H1 (cell line): ENCODE data around the gene TMCC1. TPM values are rescaled to one million over a fixed set of nuclear protein-coding genes. Genes with fewer than 3 reads are reported as not detected.

Experiments used
- CTCF ChIA-PET: fragments of 300-600 bp; sonication (Branson Sonifier 250); formaldehyde crosslinking; loops from one replicate; lab custom pipeline; 2021; ENCODE audit not compliant: partially characterized antibody; lab: Charles Lee
- POLR2A ChIA-PET: fragments of 300-600 bp; sonication (Branson Sonifier 250); formaldehyde crosslinking; loops from one replicate; lab custom pipeline; 2021; ENCODE audit warnings: inconsistent platforms; ENCODE audit not compliant: partially characterized antibody; lab: Charles Lee
- DNase-seq, 2 experiments: peaks; one replicate each; pipeline versions ENCODE4 v3.0.0 to v3.0.0-alpha.2; 2010 to 2022; ENCODE audit warnings: low spot score in 2 of 2, low read depth in 1 of 2, mixed read lengths in 1 of 2
- FAIRE-seq: peaks from 2 replicates; lab custom pipeline; 2011; peaks lifted over from hg19 to GRCh38; lab: Jason Lieb, UNC
- H2AFZ ChIP-seq: 2 replicates; pipeline ENCODE4 v1.8.1; 2012; ENCODE audit warnings: low read length, inconsistent platforms
- H2AK5ac ChIP-seq: 2 replicates; pipeline ENCODE4 v1.6.1; 2013; ENCODE audit warnings: low read depth, low read length
- H2BK120ac ChIP-seq: replicated peaks from 2 replicates; pipeline ENCODE3; 2013; ENCODE audit warnings: low read depth, low read length, inconsistent platforms
- H2BK12ac ChIP-seq: 2 replicates; pipeline ENCODE4 v1.6.1; 2013; ENCODE audit warnings: low read depth, low read length
- H2BK15ac ChIP-seq: 2 replicates; pipeline ENCODE4 v1.6.1; 2013; ENCODE audit warnings: low read length
- H2BK20ac ChIP-seq: 2 replicates; pipeline ENCODE4 v1.6.1; 2013; ENCODE audit warnings: low read length
- H2BK5ac ChIP-seq: 2 replicates; pipeline ENCODE4 v1.6.1; 2013; ENCODE audit warnings: low read depth, low read length
- H3K14ac ChIP-seq: 2 replicates; pipeline ENCODE4 v1.6.1; 2013; ENCODE audit warnings: inconsistent platforms; ENCODE audit not compliant: insufficient read length
- H3K18ac ChIP-seq: 2 replicates; pipeline ENCODE4 v1.6.1; 2013; ENCODE audit warnings: low read length; ENCODE audit errors: extremely low read depth
- H3K23ac ChIP-seq: 2 replicates; pipeline ENCODE4 v1.6.1; 2013; ENCODE audit warnings: inconsistent platforms; ENCODE audit not compliant: insufficient read length
- H3K23me2 ChIP-seq: 2 replicates; pipeline ENCODE4 v1.6.1; 2013; ENCODE audit warnings: low read depth, low read length
- H3K27ac ChIP-seq: 2 replicates; pipeline ENCODE4 v1.6.1; 2011; ENCODE audit warnings: low read depth, low read length, inconsistent platforms
- H3K27me3 ChIP-seq, 4 experiments: replicated peaks in 1 of 4; 1 replicate in 1 of 4; 2 replicates in 3 of 4; pipeline versions ENCODE4 v1.6.1 to v1.8.1; 2011 to 2013; ENCODE audit warnings: low read length in 3 of 4, mild to moderate bottlenecking in 3 of 4, inconsistent platforms in 2 of 4, mixed read lengths in 2 of 4, moderate library complexity in 1 of 4; ENCODE audit not compliant: control insufficient read depth in 3 of 4, insufficient read depth in 3 of 4; ENCODE audit errors: extremely low read depth in 1 of 4
- H3K36me3 ChIP-seq, 4 experiments: 2 replicates each; pipeline versions ENCODE4 v1.6.1 to v1.8.1; 2011 to 2013; ENCODE audit warnings: mild to moderate bottlenecking in 4 of 4, low read length in 3 of 4, moderate library complexity in 2 of 4, control low read depth in 1 of 4, inconsistent platforms in 1 of 4; ENCODE audit not compliant: insufficient read depth in 4 of 4, control insufficient read depth in 2 of 4
- H3K4ac ChIP-seq: replicated peaks from 2 replicates; pipeline ENCODE3; 2013; ENCODE audit warnings: low read length, low read depth, mixed read lengths, inconsistent platforms; ENCODE audit not compliant: insufficient read length
- H3K4me1 ChIP-seq, 4 experiments: replicated peaks in 1 of 4; 1 replicate in 1 of 4; 2 replicates in 3 of 4; pipeline versions ENCODE4 v1.6.1 to v1.8.1; 2011 to 2013; ENCODE audit warnings: low read length in 3 of 4, inconsistent platforms in 2 of 4, mixed read lengths in 1 of 4; ENCODE audit not compliant: insufficient read depth in 4 of 4, control insufficient read depth in 3 of 4
- H3K4me2 ChIP-seq, 2 experiments: 2 replicates each; pipeline versions ENCODE4 v1.6.1 to v1.8.1; 2011 to 2013; ENCODE audit warnings: low read depth in 2 of 2, low read length in 2 of 2, control low read depth in 1 of 2, inconsistent platforms in 1 of 2, mild to moderate bottlenecking in 1 of 2; ENCODE audit not compliant: insufficient read depth in 1 of 2
- H3K4me3 ChIP-seq, 4 experiments: fragments of 200-600, 300-600 bp in 1 of 4; sonication (generic), shearing (Covaris generic), sonication (Bioruptor Twin) in 1 of 4; 2 replicates each; pipeline versions ENCODE4 v1.5.1 to v1.8.1; 2011 to 2016; ENCODE audit warnings: low read length in 4 of 4, low read depth in 3 of 4, control low read depth in 2 of 4, inconsistent platforms in 2 of 4, mild to moderate bottlenecking in 2 of 4, mixed read lengths in 1 of 4, moderate library complexity in 1 of 4; ENCODE audit not compliant: insufficient read depth in 2 of 4; ENCODE audit errors: extremely low read depth in 1 of 4
- H3K56ac ChIP-seq: replicated peaks from 2 replicates; pipeline ENCODE3; 2013; ENCODE audit warnings: low read depth, mild to moderate bottlenecking, mixed read lengths, low read length, inconsistent platforms; ENCODE audit not compliant: insufficient read length
- H3K79me1 ChIP-seq: 2 replicates; pipeline ENCODE4 v1.6.1; 2013; ENCODE audit warnings: low read depth, low read length, control low read depth
- H3K79me2 ChIP-seq, 2 experiments: 2 replicates each; pipeline versions ENCODE4 v1.6.1 to v1.8.1; 2012 to 2013; ENCODE audit warnings: low read length in 2 of 2, mild to moderate bottlenecking in 2 of 2, inconsistent platforms in 1 of 2; ENCODE audit not compliant: insufficient read depth in 2 of 2, control insufficient read depth in 1 of 2
- H3K9ac ChIP-seq, 4 experiments: replicated peaks in 1 of 4; 1 replicate in 1 of 4; 2 replicates in 3 of 4; pipeline versions ENCODE4 v1.6.1 to v1.8.1; 2011 to 2013; ENCODE audit warnings: low read depth in 3 of 4, low read length in 3 of 4, control low read depth in 2 of 4, mild to moderate bottlenecking in 2 of 4, moderate library complexity in 2 of 4, inconsistent platforms in 1 of 4; ENCODE audit errors: extremely low read depth in 1 of 4
- H3K9me3 ChIP-seq, 2 experiments: 2 replicates each; pipeline versions ENCODE4 v1.6.1 to v1.8.1; 2012 to 2013; ENCODE audit warnings: mild to moderate bottlenecking in 2 of 2, moderate library complexity in 2 of 2, control low read depth in 1 of 2, inconsistent platforms in 1 of 2, low read depth in 1 of 2, low read length in 1 of 2, mixed read lengths in 1 of 2; ENCODE audit not compliant: insufficient read depth in 2 of 2
- H4K20me1 ChIP-seq, 2 experiments: replicated peaks in 1 of 2; 2 replicates each; pipeline versions ENCODE3 to v1.8.1; 2011 to 2013; ENCODE audit warnings: inconsistent platforms in 2 of 2, low read length in 2 of 2, mild to moderate bottlenecking in 1 of 2; ENCODE audit not compliant: insufficient read depth in 2 of 2, control insufficient read depth in 1 of 2
- H4K5ac ChIP-seq: 2 replicates; pipeline ENCODE4 v1.6.1; 2013; ENCODE audit warnings: low read length, low read depth, mixed read lengths, inconsistent platforms; ENCODE audit not compliant: insufficient read length
- H4K8ac ChIP-seq: 2 replicates; pipeline ENCODE4 v1.8.0; 2013; ENCODE audit warnings: mild to moderate bottlenecking, moderate library complexity, low read length, inconsistent platforms; ENCODE audit not compliant: insufficient read depth; ENCODE audit errors: extremely low read depth
- H4K91ac ChIP-seq: replicated peaks from 2 replicates; pipeline ENCODE3; 2013; ENCODE audit warnings: low read length, mixed read lengths, inconsistent platforms; ENCODE audit not compliant: insufficient read length
- ASH2L ChIP-seq: fragments of 200-600, 300-600 bp; sonication (generic); IDR thresholded peaks from one replicate; pipeline ENCODE4 v1.7.1; 2017; ENCODE audit warnings: low read length
- BACH1 ChIP-seq: IDR thresholded peaks from 2 replicates; pipeline ENCODE4 v1.6.1; 2012; ENCODE audit warnings: low read length, improper control_type of control experiment
- CBX5 ChIP-seq: fragments of 300-800, 300-1000 bp; sonication (generic); IDR thresholded peaks from 2 replicates; pipeline ENCODE4 v1.7.1; 2016; ENCODE audit warnings: antibody characterized with exemption, low read length, low read depth
- PHF8 ChIP-seq: fragments of 200-600 bp; sonication (generic); conservative IDR thresholded peaks from 2 replicates; pipeline ENCODE4 v1.7.1; 2012; ENCODE audit warnings: low read depth, mild to moderate bottlenecking, inconsistent platforms, low read length, moderate library complexity
- RXRA ChIP-seq: IDR thresholded peaks from 2 replicates; pipeline ENCODE4 v1.6.1; 2011; ENCODE audit warnings: low read depth, mild to moderate bottlenecking, low read length, moderate library complexity; ENCODE audit not compliant: insufficient read depth
- SRF ChIP-seq: IDR thresholded peaks from 2 replicates; pipeline ENCODE4 v1.6.1; 2011; ENCODE audit warnings: mild to moderate bottlenecking, low read depth, low read length, moderate library complexity
- TAF1 ChIP-seq: IDR thresholded peaks from 2 replicates; pipeline ENCODE4 v1.6.1; 2011; ENCODE audit warnings: mild to moderate bottlenecking, low read depth, low read length
- TAF7 ChIP-seq: optimal IDR thresholded peaks from 2 replicates; pipeline ENCODE3; 2011; ENCODE audit warnings: low read depth, mild to moderate bottlenecking, inconsistent platforms, low read length, moderate library complexity, borderline replicate concordance
- TEAD4 ChIP-seq: IDR thresholded peaks from 2 replicates; pipeline ENCODE4 v1.6.1; 2012; ENCODE audit warnings: low read depth, low read length, inconsistent platforms, mixed read lengths
- WGBS, 2 experiments: shearing (Covaris generic) in 1 of 2; methylation state at CpG; one replicate each; pipeline versions ENCODE4 v1.1.6 to v1.1.7; 2013 to 2015; ENCODE audit warnings: low lambda C conversion rate in 2 of 2, mixed read lengths in 2 of 2, inconsistent platforms in 1 of 2, low coverage in 1 of 2, missing lambda C conversion rate in 1 of 2; ENCODE audit not compliant: insufficient replicate concordance in 2 of 2, insufficient coverage in 1 of 2, insufficient read length in 1 of 2; ENCODE audit errors: extremely low coverage in 1 of 2, missing lambda C conversion rate in 1 of 2; 5-methylcytosine and 5-hydroxymethylcytosine counted together
- polyA plus RNA-seq, 7 experiments: library from polyadenylated mRNA; depleted of rRNA in 3 of 7; stranded (reverse) in 5 of 7; unstranded in 2 of 7; fragments of >200 nt in 5 of 7; fragments of 200-250 nt in 2 of 7; gene quantifications; 1 replicate in 5 of 7; 2 replicates in 1 of 7; 4 replicates in 1 of 7; pipeline versions ENCODE4 v1.2.1 to v1.2.3, GENCODE V29; 2011 to 2013; ENCODE audit warnings: missing spikeins in 2 of 7, mixed read lengths in 2 of 7
- total RNA-seq: library from RNA; stranded (reverse); fragmentation: NEBNext Ultra II Directional; extraction: Animal tissue kit (Norgen Biotek cat#: 25700); gene quantifications from 2 replicates; pipeline ENCODE4 v1.2.1, GENCODE V29; 2021
- TF ChIP-seq, protein P1 (sequence below): IDR thresholded peaks from 2 replicates; pipeline ENCODE4 v1.6.1; 2011; ENCODE audit warnings: low read length, improper control_type of control experiment

Gene TMCC1
- total and polyA plus RNA-seq, 2 of the 8 experiments (the other 6 are each of a cell fraction or from before 2014, with no cell fraction given): 10.4 to 27.1 TPM

DNA sequence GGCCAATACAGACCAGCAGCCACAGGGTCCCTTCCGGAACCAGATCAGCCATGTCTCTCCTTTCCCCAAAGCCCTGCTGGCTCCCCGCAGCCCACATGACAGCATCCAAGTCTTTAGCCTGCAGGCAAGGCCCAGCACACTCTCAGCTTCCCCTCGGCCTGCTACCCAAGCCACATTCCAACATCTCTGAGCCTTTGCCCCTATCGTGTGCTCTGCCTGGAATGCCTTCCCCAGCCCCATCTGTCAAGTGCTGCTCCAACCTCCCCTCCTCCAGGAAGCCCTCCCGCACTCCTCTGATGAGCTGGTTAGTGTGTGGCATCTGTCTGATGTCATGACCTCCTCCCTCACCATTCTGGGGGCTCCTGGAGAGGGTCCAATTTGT lies 295.5 kb downstream of the TMCC1 start:
- peak overlapping the region; percentile 84 for H2BK12ac ChIP-seq
- CTCF ChIA-PET: interaction anchor here (1.2 to 1.6 kb wide), 2 partner anchors 227 to 344 kb away, joined by 4 to 6 read pairs; no protein-coding TSS in a partner anchor
- H3K79me1 ChIP-seq: peaks cover 6% of the 10 kb centered on the region
- peak overlapping the region; percentile 72 for H4K91ac ChIP-seq
- H4K5ac ChIP-seq: no peak overlapping the region
- H3K27me3 ChIP-seq: no peaks in the 10 kb centered on the region
- no peak overlapping the region for H3K23ac ChIP-seq
- H4K20me1 ChIP-seq: peaks cover 0 to 4% of the 10 kb centered on the region in 2 experiments
- H3K79me2 ChIP-seq: peaks cover 0 to 24% of the 10 kb centered on the region in 2 experiments; a peak in 2 of 4 replicates
- H3K23me2 ChIP-seq: no peaks in the 10 kb centered on the region; the same call in 1 of the 2 replicates
- no peak overlapping the region for H3K27ac ChIP-seq
- H2BK120ac ChIP-seq: no peak overlapping the region
- H3K4me1 ChIP-seq: peaks cover 16 to 68% (median 58%) of the 10 kb centered on the region in 4 experiments
- FAIRE-seq: no peak
- H3K36me3 ChIP-seq: no peaks in the 10 kb centered on the region
- H2AFZ ChIP-seq: no peak overlapping the region
- no peak overlapping the region for H4K8ac ChIP-seq
- no peak overlapping the region for H3K4me3 ChIP-seq
- H2BK15ac ChIP-seq: peak overlapping the region; percentile 97; the same call in 1 of the 2 replicates
- no peak overlapping the region for H3K4ac ChIP-seq
- peak overlapping the region; percentile 60; the same call in 1 of the 2 replicates for H2AK5ac ChIP-seq
- H3K56ac ChIP-seq: no peak overlapping the region
- H3K9me3 ChIP-seq: no peaks in the 10 kb centered on the region
- 0 out of 2 replicates have a peak overlapping the region, but pooled peaks have one; percentile 52 for H2BK5ac ChIP-seq
- no peak overlapping the region for H3K4me2 ChIP-seq
- POLR2A ChIA-PET: interaction anchor here (1.2 to 2.7 kb wide), 4 partner anchors 9 to 61 kb away, joined by 3 to 17 read pairs (median 6); partner anchors contain the start of gene PLXND1
- no peak for DNase-seq
- peak overlapping the region; percentile 90 for H2BK20ac ChIP-seq
- no peak overlapping the region for H3K14ac ChIP-seq
- no peak overlapping the region for H3K9ac ChIP-seq
- H3K18ac ChIP-seq: peak overlapping the region; percentile 51; the same call in 1 of the 2 replicates
- WGBS, 2 experiments: 65% methylated on average over 5 of the region's 5 CpGs; no CpG with 5 or more reads in 1 of the 2 experiments
- no peak for TF ChIP-seq TAF7
- no peak for TF ChIP-seq ASH2L
- no peak for TF ChIP-seq BACH1
- peak; percentile 89 for TF ChIP-seq TEAD4
- TF ChIP-seq PHF8: no peak
- no peak for TF ChIP-seq CBX5
- no peak for TF ChIP-seq SRF
- no peak for TF ChIP-seq RXRA
- TF ChIP-seq, protein P1, sequence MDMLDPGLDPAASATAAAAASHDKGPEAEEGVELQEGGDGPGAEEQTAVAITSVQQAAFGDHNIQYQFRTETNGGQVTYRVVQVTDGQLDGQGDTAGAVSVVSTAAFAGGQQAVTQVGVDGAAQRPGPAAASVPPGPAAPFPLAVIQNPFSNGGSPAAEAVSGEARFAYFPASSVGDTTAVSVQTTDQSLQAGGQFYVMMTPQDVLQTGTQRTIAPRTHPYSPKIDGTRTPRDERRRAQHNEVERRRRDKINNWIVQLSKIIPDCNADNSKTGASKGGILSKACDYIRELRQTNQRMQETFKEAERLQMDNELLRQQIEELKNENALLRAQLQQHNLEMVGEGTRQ: no peak
- no peak for TF ChIP-seq TAF1
